NCI-H345 treated with DMSO at 0.1 percent for 48 hours (cell line): ENCODE results near the gene NXPH1.

Experiments used
- DNase-seq: peaks from one replicate; lab custom pipeline; 2025; ENCODE audit not compliant: unreplicated experiment; lab: John Stamatoyannopoulos, UW

NXPH1 gene

DNA sequence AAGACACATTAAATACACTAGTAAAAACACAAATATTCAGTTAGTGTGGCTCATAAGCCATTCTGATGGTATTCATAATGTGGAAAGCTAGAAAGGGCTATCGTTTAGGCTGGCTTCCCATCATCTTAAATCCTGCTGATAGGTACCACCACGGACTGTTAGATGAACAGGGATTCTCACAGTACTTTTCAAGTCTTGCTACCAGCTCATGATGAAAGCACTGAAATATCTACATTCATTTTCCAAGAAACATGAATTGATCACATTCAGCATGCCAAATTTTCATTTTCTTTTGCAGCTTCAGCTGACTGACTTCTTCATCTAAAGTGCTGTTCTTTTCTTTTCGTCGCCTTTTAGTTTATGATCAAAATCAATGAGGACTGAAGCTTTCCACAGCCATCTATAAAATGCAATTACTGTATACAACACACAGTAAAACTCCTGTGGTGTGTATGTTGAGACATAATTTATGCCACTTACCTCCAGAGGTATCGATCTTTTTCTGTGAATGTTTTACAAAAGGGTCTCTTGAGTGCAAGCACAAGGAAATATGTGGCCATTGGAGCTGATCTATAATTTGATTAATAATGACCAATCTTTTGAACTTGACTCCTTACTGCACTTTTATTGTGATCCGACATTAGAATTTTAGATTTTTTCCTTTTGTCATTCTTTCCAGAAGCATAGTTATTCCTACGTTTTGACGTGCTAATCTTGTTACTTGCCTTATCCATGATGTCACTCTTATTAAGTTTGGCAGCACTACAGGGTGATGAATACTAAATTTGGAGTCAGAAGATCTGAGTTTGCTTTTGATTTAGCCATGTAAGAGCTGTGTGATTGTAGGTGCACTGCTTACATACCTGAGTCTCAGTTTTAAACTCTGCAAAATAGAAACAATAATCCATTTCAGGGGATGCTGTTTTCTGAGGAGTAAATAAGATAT lies 58.4 kb downstream of the NXPH1 start:
- DNase-seq: no peak

DNA sequence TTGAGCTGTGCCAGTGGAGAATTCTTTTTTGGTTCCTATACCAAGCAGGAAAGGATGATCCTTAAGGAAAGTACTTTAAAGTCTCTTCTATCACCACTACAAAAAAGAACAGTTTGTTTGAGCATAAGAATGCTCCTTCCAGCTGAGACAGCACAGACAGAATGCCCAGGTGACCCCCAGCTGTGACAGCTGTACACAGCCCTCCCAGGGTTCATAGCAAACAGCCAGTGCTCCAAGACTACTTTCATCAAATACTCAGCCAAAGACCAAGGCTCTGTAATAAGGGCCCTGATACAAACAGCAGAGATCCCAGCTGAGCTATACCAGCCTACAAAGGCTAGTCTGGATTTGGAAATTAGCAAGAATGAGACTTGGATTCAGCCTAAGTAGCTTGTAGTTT lies 65.7 kb downstream of the NXPH1 start:
- DNase-seq: no peak

DNA sequence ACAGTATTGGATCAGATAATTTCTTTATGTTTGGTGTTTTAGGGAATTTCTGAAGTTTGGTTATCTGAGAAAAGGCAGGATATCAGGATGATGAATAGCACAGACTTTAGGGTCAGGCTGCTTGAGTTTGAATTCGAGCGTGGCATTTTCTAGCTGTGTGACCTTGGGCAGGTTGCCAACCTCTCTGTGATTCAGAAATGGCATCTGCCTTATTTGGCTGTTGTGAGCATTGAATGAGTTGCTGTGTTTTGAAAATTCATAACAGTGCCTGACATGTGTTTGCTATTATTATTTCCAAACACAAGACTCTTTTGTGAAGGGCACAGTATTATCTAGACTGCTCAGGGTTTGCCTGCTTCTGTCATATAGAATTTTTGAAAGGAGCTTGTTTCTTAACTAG lies 66.9 kb downstream of the NXPH1 start:
- no peak for DNase-seq

DNA sequence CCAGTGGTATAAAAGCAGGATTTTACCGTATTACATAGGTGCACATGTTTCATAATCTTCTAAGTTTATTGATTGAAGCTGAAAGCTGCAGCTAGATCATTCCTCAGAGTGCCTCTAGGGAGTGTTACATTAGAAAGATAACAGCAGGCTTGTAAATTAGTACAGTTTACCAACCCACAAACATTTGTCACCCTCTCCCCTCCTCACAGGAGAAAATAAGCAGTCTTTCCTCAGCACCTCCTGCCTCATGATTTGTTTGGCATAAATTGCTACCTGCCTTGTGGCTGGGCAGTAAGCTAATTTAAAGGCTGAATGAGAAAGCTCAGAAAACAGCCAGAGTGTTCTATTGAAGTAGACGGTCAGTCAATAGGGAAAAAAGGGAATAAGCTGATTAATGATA lies 74.2 kb downstream of the NXPH1 start:
- no peak for DNase-seq

DNA sequence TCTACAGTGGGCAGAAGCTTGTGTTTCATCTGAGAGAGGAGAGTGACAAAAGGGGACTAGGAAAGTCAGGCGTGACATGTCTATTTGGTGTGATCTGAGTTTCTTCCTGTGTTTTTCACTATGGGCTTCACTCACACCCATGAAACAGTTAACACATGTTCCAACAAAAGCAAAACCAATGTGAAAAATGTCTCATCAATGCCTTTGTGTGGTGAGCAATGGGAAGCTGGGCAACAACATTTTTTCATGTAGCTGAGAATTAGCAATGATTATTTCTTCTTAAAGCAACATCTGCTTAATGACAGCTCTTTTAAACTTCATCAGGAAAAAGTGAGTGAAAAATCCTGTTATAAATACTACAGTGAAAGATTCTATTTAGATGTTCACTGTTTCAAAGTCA lies 76.2 kb downstream of the NXPH1 start:
- DNase-seq: no peak

DNA sequence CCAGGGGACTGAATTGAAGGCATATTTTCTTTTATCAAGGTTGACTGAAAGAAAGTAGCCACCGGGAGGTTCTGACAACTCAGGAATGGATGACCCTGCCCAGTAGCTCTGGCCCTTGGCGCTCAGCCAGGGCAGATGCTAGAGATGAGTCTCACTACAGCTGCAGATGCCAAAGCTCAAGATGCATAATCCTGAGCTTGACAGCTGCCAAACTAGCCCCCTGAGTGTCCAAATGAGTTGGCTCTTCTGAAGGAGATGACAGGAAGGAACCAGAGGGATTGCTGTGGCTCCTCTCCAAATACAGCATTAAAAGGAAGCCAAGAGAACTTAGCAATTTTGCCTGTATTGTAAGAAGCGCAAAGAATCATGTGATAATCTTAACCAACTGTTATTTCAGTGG lies 78.4 kb downstream of the NXPH1 start:
- no peak for DNase-seq

DNA sequence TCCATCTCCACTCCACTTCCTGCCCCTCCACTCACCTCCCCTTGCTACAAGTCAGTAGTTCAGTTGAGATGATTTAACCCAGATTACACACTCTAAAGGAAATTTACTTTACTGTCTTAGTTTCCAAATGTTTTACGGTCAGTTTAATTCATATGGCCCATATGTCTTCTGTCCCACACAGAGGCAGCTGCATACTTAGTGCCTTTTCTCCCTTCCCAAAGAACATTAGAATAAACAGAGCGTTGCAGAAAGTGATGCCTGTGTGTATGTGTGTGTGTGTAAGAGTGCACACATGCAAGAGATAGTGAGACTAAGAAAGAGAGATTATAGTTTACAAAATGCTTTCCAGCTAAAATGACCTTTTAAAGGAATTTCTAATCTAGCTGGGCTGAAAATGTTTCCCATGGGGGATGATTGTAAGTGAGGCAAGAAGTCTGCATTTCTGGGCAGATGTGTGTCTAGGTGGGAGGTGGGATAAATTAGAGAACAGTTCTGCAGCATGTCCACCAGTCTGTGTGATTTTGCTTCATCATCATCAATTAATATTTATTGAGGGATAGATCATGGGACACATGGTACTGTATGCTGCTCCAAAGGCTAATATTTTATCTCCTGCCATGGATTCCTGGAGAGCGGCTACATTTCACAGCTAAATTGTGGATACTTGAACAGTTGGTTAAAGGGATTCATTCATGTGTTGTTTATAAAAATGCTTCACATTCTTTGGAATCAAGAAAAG lies 81.5 kb downstream of the NXPH1 start:
- DNase-seq: no peak

DNA sequence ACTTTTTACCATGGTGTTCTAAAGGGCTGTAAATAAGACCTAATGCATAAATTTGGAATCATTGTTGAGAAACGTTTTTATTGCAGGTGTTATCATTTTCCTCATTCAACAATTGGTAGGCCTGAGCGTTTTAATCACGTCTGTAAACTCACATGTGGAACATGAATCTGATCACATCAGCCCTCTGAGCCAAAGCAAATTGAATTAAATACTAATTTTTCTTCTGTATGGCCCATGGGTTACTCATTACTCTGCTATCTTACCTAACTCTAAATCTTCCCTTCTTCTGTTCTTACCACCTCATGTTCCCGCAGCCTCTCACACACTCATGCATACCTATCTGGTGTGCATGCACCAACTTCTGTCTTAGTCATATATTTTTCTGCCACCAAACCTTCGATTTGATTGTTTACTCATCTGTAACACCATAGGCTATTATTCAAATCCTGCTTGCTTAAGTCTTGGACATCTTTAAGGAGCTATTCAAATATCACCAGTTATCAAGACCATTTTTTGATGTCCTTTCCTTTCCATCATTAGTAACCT lies 82.3 kb downstream of the NXPH1 start:
- no peak for DNase-seq

DNA sequence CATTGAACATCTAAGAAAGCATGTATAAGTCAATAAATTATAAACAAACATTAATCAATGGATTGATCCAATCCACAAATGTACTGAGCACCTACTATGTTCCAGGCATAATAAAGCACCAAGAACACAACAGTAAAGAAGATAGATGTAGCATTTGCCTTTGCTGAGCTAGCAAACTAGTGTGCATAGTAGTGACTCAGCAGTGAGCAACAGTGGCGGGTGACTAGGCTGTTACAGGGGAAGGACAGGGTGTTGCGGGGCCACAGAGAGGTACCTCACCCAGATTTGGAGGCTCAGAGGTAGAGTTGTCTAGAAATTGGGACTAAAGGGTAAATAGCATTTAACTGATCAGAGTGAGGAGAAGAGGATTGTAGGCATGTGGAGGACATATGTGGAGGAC lies 83.6 kb downstream of the NXPH1 start:
- no peak for DNase-seq

DNA sequence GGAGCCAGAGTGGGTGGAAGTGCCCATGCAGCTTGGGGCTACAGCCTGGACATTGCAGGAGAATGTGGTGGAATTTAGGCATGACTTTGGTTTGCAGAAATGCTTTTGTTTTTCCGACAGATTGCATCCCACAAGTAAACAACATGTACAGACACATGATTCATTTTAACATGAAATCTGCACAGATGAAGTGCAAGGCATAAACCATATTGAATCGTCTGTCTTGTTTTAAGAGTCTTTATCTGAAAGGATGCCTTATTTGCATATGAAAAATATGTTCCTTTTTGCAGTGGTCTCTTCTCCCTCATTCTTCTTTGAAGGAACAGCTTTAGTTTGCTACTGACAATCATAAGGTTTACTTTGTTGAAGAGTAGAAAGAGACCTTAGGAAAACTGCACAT lies 94.9 kb downstream of the NXPH1 start:
- DNase-seq: no peak

DNA sequence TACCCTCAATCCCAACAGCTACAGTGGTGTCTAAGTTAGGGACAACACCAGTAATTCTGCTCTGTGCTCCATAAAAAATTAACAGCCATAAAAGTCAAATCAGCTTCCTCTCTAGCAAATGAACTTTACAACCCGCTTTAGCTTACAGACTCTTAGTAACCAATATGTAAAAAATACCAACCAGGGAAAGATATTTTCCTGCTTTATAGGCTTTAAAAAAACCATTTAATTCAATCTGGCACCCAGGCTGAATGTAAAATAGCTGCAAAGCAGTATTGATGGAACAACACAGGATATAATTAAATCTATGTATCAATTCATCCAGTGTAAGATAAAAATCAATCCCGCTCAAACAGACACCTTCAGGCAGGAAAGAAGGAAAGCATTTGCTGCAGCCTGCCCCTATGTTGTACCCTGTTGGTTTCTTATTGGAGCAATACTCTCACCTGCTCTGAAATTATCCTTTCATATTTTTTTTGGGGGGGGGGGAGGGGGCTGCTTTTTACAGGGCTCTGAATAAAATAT lies 98.6 kb downstream of the NXPH1 start:
- no peak for DNase-seq

DNA sequence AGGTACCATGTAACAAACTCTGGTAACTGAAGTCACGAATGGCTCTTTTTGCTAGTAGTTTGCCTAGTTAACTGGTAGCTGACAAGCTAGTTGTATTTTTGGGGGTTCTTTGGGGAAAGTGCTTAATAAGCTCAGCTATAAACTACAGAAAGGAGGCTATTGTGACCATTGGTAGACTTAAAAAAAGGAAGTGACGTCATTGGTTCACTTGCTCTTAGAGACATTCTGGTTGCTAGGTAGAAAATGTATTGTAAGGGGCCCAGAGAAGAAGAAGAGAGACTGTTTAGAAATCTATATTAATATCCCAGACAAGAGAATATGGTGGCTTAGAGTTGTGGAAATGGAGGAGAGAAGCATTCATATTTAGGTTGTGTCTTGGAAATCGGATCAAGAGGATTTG lies 103.0 kb downstream of the NXPH1 start:
- no peak for DNase-seq

DNA sequence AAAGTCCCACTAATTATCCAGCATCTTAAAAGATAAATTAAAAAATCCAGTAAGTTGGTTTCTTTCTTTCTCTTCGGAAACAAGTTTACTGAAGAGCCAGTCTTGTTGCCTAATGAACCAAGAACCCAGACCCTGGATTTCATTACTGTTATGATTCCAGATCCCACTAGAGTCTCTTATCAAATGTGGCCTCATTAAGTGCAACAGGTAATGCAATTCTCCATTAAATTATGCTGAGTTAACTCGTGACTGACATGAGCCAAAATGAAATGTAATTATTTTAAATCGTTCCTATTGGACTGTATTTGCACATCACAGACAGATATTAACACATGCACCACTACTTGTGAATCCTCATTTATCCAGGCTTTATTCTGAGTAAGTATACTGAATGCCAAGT lies 115.6 kb downstream of the NXPH1 start:
- DNase-seq: no peak

DNA sequence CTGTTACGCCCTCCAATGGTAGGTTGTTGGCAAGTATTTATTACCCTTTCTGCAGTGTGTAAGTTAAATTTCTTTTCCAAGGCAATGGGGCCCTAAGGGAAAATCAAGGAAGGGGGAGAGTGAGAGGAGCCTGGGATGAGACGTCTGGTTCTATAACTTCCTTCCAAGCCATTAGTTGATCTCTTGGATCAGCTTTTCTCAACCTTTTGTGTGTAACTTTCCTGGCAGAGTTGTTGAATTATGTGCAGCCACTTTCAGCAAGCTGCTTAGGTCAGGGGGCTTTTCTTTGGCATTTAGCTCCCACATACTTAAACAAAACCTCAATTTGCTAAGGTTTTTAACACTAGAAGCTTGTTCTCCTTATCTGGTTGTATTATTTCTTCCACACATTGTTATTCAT lies 127.1 kb downstream of the NXPH1 start:
- DNase-seq: no peak

DNA sequence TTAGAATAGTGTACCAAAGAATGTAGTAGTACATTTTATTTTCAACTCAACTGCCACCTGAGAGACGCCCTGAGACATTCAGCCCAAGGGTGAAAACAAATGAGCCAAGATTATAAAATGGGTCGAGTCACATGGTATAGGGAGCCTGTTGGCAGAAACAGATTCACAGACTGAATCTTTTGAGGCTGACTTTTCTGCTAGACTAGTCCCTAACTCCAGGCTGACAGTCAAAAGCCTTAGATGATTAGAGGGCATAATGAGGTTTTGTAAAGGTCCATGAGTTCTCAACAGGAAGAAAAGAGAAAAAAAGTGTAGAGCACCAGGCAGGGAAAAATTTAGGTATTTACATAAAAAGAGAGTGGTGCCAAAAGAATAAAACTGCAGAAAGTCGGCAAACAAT lies 128.0 kb downstream of the NXPH1 start:
- no peak for DNase-seq

DNA sequence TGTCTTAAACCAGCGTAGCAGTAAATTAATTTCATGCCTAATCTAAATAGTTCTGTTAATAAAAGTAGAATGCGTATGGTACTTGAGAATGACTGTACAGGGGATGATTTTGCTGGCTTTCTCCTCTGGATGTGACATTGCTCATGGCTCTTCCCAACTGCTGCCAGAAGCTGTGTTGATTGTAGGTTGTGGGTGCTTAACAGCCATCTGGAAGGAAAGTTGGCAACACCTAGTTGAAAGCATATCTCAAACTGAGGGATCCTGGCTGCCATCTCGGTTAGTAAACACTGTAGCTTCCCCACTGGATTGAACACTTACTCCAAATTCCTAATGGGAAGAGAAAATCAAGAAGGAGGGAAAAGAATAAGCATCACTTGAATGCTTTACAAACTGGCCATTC lies 130.9 kb downstream of the NXPH1 start:
- DNase-seq: no peak

DNA sequence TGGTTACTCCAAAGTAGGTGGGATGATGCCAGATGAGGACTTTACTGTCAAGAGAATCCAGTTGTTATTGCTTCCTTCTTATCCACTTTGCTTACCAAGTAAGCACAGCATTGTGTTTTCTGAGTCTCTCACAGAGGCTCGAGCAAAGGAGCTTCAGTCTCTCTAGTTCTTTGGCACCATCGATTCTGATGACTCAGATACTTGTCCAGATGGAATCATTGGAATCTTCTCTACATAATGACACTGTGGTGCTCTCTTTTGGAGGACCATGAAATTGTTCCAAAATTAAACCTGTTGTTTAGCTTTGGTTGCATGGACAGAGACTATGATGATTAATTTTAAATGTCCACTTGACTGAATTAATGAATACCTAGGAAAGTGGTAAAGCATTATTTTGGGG lies 132.6 kb downstream of the NXPH1 start:
- no peak for DNase-seq

DNA sequence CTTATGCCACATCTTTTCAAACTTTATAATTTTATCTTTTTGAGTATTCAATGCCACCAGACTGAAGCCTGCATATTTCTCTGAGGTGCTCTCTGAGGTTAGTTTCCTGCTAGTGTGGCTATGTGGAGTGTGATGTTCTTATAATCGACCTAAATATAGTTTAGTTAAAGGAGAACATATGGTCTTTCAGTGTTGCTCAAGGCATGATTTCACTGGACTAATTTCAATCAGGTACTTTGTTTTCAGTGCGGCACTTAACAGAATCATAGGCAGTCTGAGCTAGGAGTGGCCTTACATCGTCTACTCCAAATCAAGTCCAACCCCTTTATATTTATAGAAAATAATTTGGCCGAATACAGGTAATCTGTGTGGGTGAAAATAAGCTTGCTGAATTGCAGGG lies 134.2 kb downstream of the NXPH1 start:
- no peak for DNase-seq

DNA sequence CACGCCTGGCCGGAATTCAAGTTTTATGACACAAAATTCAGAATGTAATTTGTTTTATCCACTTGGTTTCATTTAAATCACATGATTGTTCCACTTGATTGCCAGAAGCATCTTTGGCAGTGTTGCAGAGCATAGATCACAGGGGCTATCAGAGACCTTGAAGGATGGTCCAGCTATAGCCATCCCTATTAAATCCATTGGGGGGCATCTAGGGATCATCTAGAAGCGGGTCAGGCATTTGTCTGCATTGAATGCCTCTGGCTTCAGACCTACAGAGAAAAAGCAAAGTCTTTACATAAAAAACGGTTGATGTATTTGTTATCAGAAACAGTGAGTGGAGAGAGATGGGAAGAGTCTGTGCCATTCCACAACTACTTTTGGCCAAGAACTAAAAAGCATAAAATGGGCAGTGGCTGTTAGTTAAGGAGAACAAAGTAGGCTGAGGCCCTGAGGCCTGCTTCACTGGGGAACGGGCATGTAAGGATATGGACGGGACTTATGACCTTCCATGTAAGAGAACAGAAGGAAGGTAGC lies 146.3 kb downstream of the NXPH1 start:
- no peak for DNase-seq

DNA sequence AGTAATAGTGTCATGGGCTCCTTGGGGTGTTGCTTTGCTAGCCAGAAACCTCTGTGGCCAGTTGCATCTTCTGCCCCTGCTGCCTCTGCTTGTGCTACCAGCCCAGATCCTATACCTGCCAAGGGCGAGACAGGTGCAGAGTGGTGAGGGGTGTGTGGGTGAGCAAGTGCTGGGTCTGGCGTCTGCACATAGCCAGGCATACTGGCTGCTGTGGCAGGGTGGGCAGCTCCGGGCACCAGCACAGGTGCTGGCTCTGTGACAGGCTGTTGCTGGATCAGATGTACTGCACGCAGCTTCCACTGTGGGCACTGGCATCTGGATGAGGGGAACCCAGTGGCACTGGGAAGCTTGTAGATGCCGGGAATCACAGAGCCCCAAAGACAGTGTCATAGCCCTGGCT lies 148.4 kb downstream of the NXPH1 start:
- DNase-seq: no peak

DNA sequence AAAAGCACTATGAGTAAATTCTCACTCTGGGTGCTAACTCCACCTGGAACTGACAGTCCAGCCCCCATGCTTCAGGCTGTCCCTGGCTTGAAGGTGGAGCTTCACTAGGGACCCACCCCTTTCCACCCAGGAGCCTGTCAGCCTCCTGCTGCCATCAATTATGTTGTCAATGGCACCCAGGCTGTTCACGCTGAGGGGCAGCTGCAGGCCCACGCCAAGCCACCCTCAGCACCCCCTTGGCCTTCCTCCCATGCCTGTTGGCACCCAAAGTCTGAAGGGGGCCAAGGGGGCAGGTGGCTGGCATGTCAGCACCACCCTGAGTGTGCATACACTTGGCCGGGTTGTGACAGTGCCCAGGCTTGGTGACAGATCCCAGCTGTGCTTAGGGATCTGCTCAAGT lies 149.3 kb downstream of the NXPH1 start:
- no peak for DNase-seq

DNA sequence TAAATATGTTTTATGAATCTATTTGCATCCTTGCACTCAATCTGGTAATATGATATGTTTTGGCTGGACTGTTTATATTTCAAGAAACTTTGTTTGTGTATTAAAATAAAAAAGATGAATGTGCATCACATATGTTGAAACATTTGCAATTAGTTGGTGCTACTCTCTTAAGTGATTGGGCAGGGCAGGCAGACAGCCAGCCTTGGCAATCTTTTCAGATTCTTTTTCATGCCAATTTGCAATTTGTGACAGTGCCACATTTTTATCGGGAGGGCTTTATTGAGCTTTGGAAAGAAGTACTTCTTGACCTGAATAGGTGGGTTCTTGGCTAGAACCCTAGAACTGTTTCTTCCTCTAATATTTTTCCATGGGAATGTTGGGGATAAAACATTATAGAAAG lies 152.2 kb downstream of the NXPH1 start:
- DNase-seq: no peak
